Measurements from ENCODE around the gene LTBP1. TPM values are rescaled to one million over a fixed set of nuclear protein-coding genes. Genes with fewer than 3 reads are reported as not detected.
"Not testable (repeated sequence)": the region's sequence is repeated elsewhere in the genome, so short reads cannot be mapped to it uniquely, and the experiment has no call there.

LTBP1 gene
- total RNA-seq, 2 experiments from 2014 or later: 0.18 TPM; not detected in 1

GRCh38 chr2:33226546-33226945 is 279.8 kb downstream of the LTBP1 start:
- intact Hi-C loops (cut with micrococcal nuclease): no loop called here
- CTCF ChIA-PET: no interaction called here

GRCh38 chr2:33229646-33230045 is 282.9 kb downstream of the LTBP1 start:
- H3K4me3 Mint-ChIP-seq: no peak overlapping the region
- no peaks in the 10 kb centered on the region for H3K9me3 Mint-ChIP-seq
- DNase-seq: no peak
- ChIA-PET CTCF (no interaction called here), POLR2A (no interaction called here)
- no peak for TF ChIP-seq CTCF (IDR thresholded peaks at IDR 0.05)
- no peaks in the 10 kb centered on the region for H3K4me1 Mint-ChIP-seq (ENCODE audit: low read depth)
- H3K27ac Mint-ChIP-seq: no peak overlapping the region
- ATAC-seq: no peak
- peaks cover 12% of the 10 kb centered on the region for H3K27me3 Mint-ChIP-seq
- intact Hi-C loops (cut with micrococcal nuclease): no loop called here
- no peaks in the 10 kb centered on the region for H3K36me3 Mint-ChIP-seq (ENCODE audit: low read depth)

More at GRCh38 chr2:33226546-33226945, 279.8 kb downstream of the LTBP1 start:
- POLR2A ChIA-PET: interaction anchor here (1.1 kb wide), 1 partner anchor 22 kb away, joined by 3 read pairs; no protein-coding TSS in a partner anchor
- Mint-ChIP-seq H3K4me3 (no peak overlapping the region), H3K27me3 (peaks cover 5% of the 10 kb centered on the region), H3K9me3 (no peaks in the 10 kb centered on the region), H3K4me1 (ENCODE audit: low read depth) (no peaks in the 10 kb centered on the region), H3K27ac (no peak overlapping the region), H3K36me3 (ENCODE audit: low read depth) (no peaks in the 10 kb centered on the region)
- ATAC-seq (no peak), DNase-seq (no peak)
- TF ChIP-seq CTCF (IDR thresholded peaks at IDR 0.05): no peak

- Mint-ChIP-seq H3K27me3 (peaks cover 12% of the 10 kb centered on the region), H3K9me3 (no peaks in the 10 kb centered on the region), H3K27ac (no peak overlapping the region), H3K4me3 (no peak overlapping the region), H3K4me1 (ENCODE audit: low read depth) (no peaks in the 10 kb centered on the region), H3K36me3 (ENCODE audit: low read depth) (no peaks in the 10 kb centered on the region)
- no peak for TF ChIP-seq CTCF (IDR thresholded peaks at IDR 0.05)
- intact Hi-C loops (cut with micrococcal nuclease): no loop called here
- CTCF ChIA-PET: no interaction called here
- no peak for ATAC-seq
- DNase-seq: no peak
- POLR2A ChIA-PET: no interaction called here
Measured at GRCh38 chr2:33230195-33230594, 283.4 kb downstream of the LTBP1 start.

GRCh38 chr2:33230842-33231241 is 284.1 kb downstream of the LTBP1 start:
- intact Hi-C loops (cut with micrococcal nuclease): no loop called here
- H3K9me3 Mint-ChIP-seq: no peaks in the 10 kb centered on the region
- CTCF ChIA-PET: no interaction called here
- POLR2A ChIA-PET: no interaction called here
- ATAC-seq: no peak
- no peak overlapping the region for H3K27ac Mint-ChIP-seq
- TF ChIP-seq CTCF (IDR thresholded peaks at IDR 0.05): no peak
- H3K4me3 Mint-ChIP-seq: no peak overlapping the region
- no peaks in the 10 kb centered on the region for H3K4me1 Mint-ChIP-seq (ENCODE audit: low read depth)
- H3K36me3 Mint-ChIP-seq (ENCODE audit: low read depth): no peaks in the 10 kb centered on the region
- DNase-seq: no peak
- H3K27me3 Mint-ChIP-seq: peaks cover 12% of the 10 kb centered on the region

- H3K27ac Mint-ChIP-seq; ATAC-seq; POLR2A ChIA-PET; CTCF ChIA-PET; H3K27me3 Mint-ChIP-seq; H3K4me3 Mint-ChIP-seq; H3K9me3 Mint-ChIP-seq; DNase-seq; H3K36me3 Mint-ChIP-seq (ENCODE audit: low read depth); H3K4me1 Mint-ChIP-seq (ENCODE audit: low read depth); intact Hi-C loops (cut with micrococcal nuclease): not testable (repeated sequence)
Measured at GRCh38 chr2:33235559-33235958, 288.8 kb downstream of the LTBP1 start.
